ENCODE data around the gene DUSP22. TPM values are rescaled to one million over a fixed set of nuclear protein-coding genes. Genes with fewer than 3 reads are reported as not detected.

DUSP22 gene
- total RNA-seq, 2 donors from 2014 or later, result 33.5 to 35.4 TPM

GRCh38 chr6:303263-303662, 11.0 kb downstream of the DUSP22 start:
- peaks cover 11% of the 10 kb centered on the region for H3K36me3 Mint-ChIP-seq (ENCODE audit: low read depth)
- no peak for TF ChIP-seq CTCF (conservative IDR thresholded peaks at IDR 0.05)
- no peak overlapping the region for H3K27ac Mint-ChIP-seq

GRCh38 chr6:303948-304558, 11.8 kb downstream of the DUSP22 start:
- DNase-seq, result peak; percentile 81
- Histone ChIP-seq H3K27me3 (ENCODE audit: control insufficient read depth, insufficient read depth, low read length, poor library complexity, severe bottlenecking) (no peaks in the 10 kb centered on the region), H3K4me3 (ENCODE audit: low read length) (no peak overlapping the region), H3K9ac (ENCODE audit: extremely low read depth, low read length, poor library complexity, severe bottlenecking) (no peak overlapping the region), H3K27ac (ENCODE audit: low read depth, low read length) (no peak overlapping the region), H3K4me1 (ENCODE audit: control insufficient read depth, insufficient read depth, low read length) (no peaks in the 10 kb centered on the region), H3K36me3 (ENCODE audit: control insufficient read depth, insufficient read depth, low read length) (peaks cover 5% of the 10 kb centered on the region), H3K9me3 (ENCODE audit: control insufficient read depth, low read length) (peaks cover 5% of the 10 kb centered on the region)
- no peak overlapping the region for H3K4me3 Mint-ChIP-seq
- no peaks in the 10 kb centered on the region for H3K4me1 Mint-ChIP-seq
- H3K9me3 Mint-ChIP-seq, result no peaks in the 10 kb centered on the region
- no peaks in the 10 kb centered on the region for H3K27me3 Mint-ChIP-seq (ENCODE audit: insufficient read depth)
- TF ChIP-seq CTCF (conservative IDR thresholded peaks at IDR 0.05), result peak; percentile 68
- WGBS, 2 experiments (ENCODE audit: insufficient coverage in 1 of 2, insufficient read length in 1 of 2), result 88 to 92% methylated on average over 18 to 21 of the region's 21 CpGs
- H3K36me3 Mint-ChIP-seq (ENCODE audit: low read depth), result peaks cover 12% of the 10 kb centered on the region
- no peak overlapping the region for H3K27ac Mint-ChIP-seq

More at GRCh38 chr6:303263-303662, 11.0 kb downstream of the DUSP22 start:
- Histone ChIP-seq H3K9me3 (ENCODE audit: control insufficient read depth, low read length) (peaks cover 5% of the 10 kb centered on the region), H3K9ac (ENCODE audit: extremely low read depth, low read length, poor library complexity, severe bottlenecking) (no peak overlapping the region), H3K27ac (ENCODE audit: low read depth, low read length) (no peak overlapping the region), H3K4me1 (ENCODE audit: control insufficient read depth, insufficient read depth, low read length) (no peaks in the 10 kb centered on the region), H3K27me3 (ENCODE audit: control insufficient read depth, insufficient read depth, low read length, poor library complexity, severe bottlenecking) (no peaks in the 10 kb centered on the region), H3K4me3 (ENCODE audit: low read length) (no peak overlapping the region), H3K36me3 (ENCODE audit: control insufficient read depth, insufficient read depth, low read length) (peaks cover 5% of the 10 kb centered on the region)
- H3K4me3 Mint-ChIP-seq, result no peak overlapping the region
- no peaks in the 10 kb centered on the region for H3K27me3 Mint-ChIP-seq (ENCODE audit: insufficient read depth)
- H3K4me1 Mint-ChIP-seq, result no peaks in the 10 kb centered on the region
- WGBS, 2 experiments (ENCODE audit: insufficient coverage in 1 of 2, insufficient read length in 1 of 2), result 92 to 95% methylated on average over 9 of the region's 9 CpGs
- DNase-seq, result no peak
- H3K9me3 Mint-ChIP-seq, result no peaks in the 10 kb centered on the region

- Mint-ChIP-seq H3K4me3 (no peak overlapping the region), H3K4me1 (no peaks in the 10 kb centered on the region), H3K27me3 (ENCODE audit: insufficient read depth) (no peaks in the 10 kb centered on the region), H3K36me3 (ENCODE audit: low read depth) (peaks cover 12% of the 10 kb centered on the region), H3K9me3 (no peaks in the 10 kb centered on the region), H3K27ac (no peak overlapping the region)
- Histone ChIP-seq H3K27me3 (ENCODE audit: control insufficient read depth, insufficient read depth, low read length, poor library complexity, severe bottlenecking) (no peaks in the 10 kb centered on the region), H3K4me3 (ENCODE audit: low read length) (no peak overlapping the region), H3K4me1 (ENCODE audit: control insufficient read depth, insufficient read depth, low read length) (no peaks in the 10 kb centered on the region), H3K9me3 (ENCODE audit: control insufficient read depth, low read length) (peaks cover 5% of the 10 kb centered on the region), H3K27ac (ENCODE audit: low read depth, low read length) (no peak overlapping the region), H3K9ac (ENCODE audit: extremely low read depth, low read length, poor library complexity, severe bottlenecking) (no peak overlapping the region), H3K36me3 (ENCODE audit: control insufficient read depth, insufficient read depth, low read length) (peaks cover 5% of the 10 kb centered on the region)
- 84 to 85% methylated on average over 8 of the region's 8 CpGs for WGBS, 2 experiments (ENCODE audit: insufficient coverage in 1 of 2, insufficient read length in 1 of 2)
- TF ChIP-seq CTCF (conservative IDR thresholded peaks at IDR 0.05), result no peak
- no peak for DNase-seq
These were observed 12.6 kb downstream of the DUSP22 start for GRCh38 chr6:304833-305370.
